HepG2 (cell line): ENCODE measurements around the gene CHRM5. TPM values are rescaled to one million over a fixed set of nuclear protein-coding genes. Genes with fewer than 3 reads are reported as not detected.
A peak's percentile ranks its signal among the peaks of the same experiment; 100 is the strongest.

Experiments
- ATAC-seq: fragments of 200-7000 bp; cut with Tn5 transposase; 3 replicates; pipeline ENCODE4 v1.9.1; 2020; ENCODE audit warnings: mild to moderate bottlenecking, moderate library complexity
- BruUV-seq: library from RNA; stranded (reverse); fragments of 400-500 nt; replicated peaks from 2 replicates; lab custom pipeline; 2021; lab: Mats Ljungman, UMichigan
- CTCF ChIA-PET: fragments of 300-600 bp; formaldehyde crosslinking; extraction: SDS; loops from one replicate; lab custom pipeline; 2021; ENCODE audit warnings: low total read pairs, inconsistent platforms, low intra/inter-chr PET ratio; lab: Yijun Ruan, JAX
- POLR2A ChIA-PET: fragments of 350-600 bp; sonication (Branson Sonifier 250); formaldehyde crosslinking; loops from one replicate; lab custom pipeline; 2020; ENCODE audit warnings: antibody characterized with exemption, inconsistent platforms; lab: Yijun Ruan, JAX
- DNase-seq: peaks from one replicate; pipeline ENCODE4 v3.0.0-alpha.2; 2015; ENCODE audit warnings: low spot score
- FAIRE-seq: peaks from 3 replicates; lab custom pipeline; 2011; peaks lifted over from hg19 to GRCh38; lab: Jason Lieb, UNC
- H2AFZ ChIP-seq: one replicate; pipeline ENCODE4 v1.6.1; 2011; ENCODE audit warnings: low read length, inconsistent platforms
- H3K27ac ChIP-seq: fragments of 300-600 bp; 3 replicates; pipeline ENCODE4 v1.8.0; 2011; ENCODE audit warnings: mixed run types, mild to moderate bottlenecking, mixed read lengths, low read length, inconsistent platforms; ENCODE audit not compliant: insufficient read depth; ENCODE audit errors: extremely low read length
- H3K27me3 ChIP-seq, 2 experiments: fragments of 200-600 bp in 1 of 2; 2 replicates in 1 of 2; 3 replicates in 1 of 2; pipeline versions ENCODE4 v1.6.0 to v1.8.0; 2011; ENCODE audit warnings: low read length in 2 of 2, mild to moderate bottlenecking in 2 of 2, moderate library complexity in 2 of 2, inconsistent platforms in 1 of 2; ENCODE audit not compliant: insufficient read depth in 2 of 2, control insufficient read depth in 1 of 2
- H3K36me3 ChIP-seq, 2 experiments: fragments of 200-600 bp in 1 of 2; replicated peaks in 1 of 2; 2 replicates in 1 of 2; 3 replicates in 1 of 2; pipeline versions ENCODE4 v1.5.1 to v1.8.0; 2011; ENCODE audit warnings: low read length in 2 of 2, inconsistent platforms in 1 of 2; ENCODE audit not compliant: insufficient read depth in 2 of 2, control insufficient read depth in 1 of 2
- H3K4me1 ChIP-seq: 2 replicates; pipeline ENCODE4 v1.5.1; 2012; ENCODE audit warnings: low read length, inconsistent platforms; ENCODE audit not compliant: insufficient read depth
- H3K4me2 ChIP-seq: 2 replicates; pipeline ENCODE4 v1.6.0; 2011; ENCODE audit warnings: low read depth, low read length, inconsistent platforms
- H3K4me3 ChIP-seq, 3 experiments: fragments of 200-600 bp in 1 of 3; sonication (generic), shearing (Covaris generic) in 1 of 3; replicated peaks in 1 of 3; 2 replicates each; pipeline ENCODE4 v1.5.1; 2011 to 2016; ENCODE audit warnings: low read length in 3 of 3, inconsistent platforms in 2 of 3, low read depth in 2 of 3, mild to moderate bottlenecking in 2 of 3, control low read depth in 1 of 3, mixed read lengths in 1 of 3; ENCODE audit not compliant: insufficient read depth in 1 of 3
- H3K79me2 ChIP-seq: one replicate; pipeline ENCODE4 v1.6.1; 2011; ENCODE audit warnings: low read length, inconsistent platforms; ENCODE audit not compliant: insufficient read depth
- H3K9ac ChIP-seq: 2 replicates; pipeline ENCODE4 v1.6.0; 2011; ENCODE audit warnings: mild to moderate bottlenecking, low read depth, low read length, inconsistent platforms; ENCODE audit not compliant: insufficient read depth
- H3K9me3 ChIP-seq: 2 replicates; pipeline ENCODE4 v1.5.1; 2012; ENCODE audit warnings: mild to moderate bottlenecking, low read length
- H4K20me1 ChIP-seq: 2 replicates; pipeline ENCODE4 v1.6.0; 2011; ENCODE audit warnings: inconsistent platforms, mild to moderate bottlenecking, low read length, moderate library complexity; ENCODE audit not compliant: insufficient read depth
- HIC2 ChIP-seq: sonication (generic); formaldehyde crosslinking; IDR thresholded peaks from 2 replicates; pipeline ENCODE4 v1.9.0; 2022; ENCODE audit warnings: low read depth, missing genetic modification reagents
- NFIB ChIP-seq: sonication (generic); formaldehyde crosslinking; IDR thresholded peaks from 2 replicates; pipeline ENCODE4 v1.9.0; 2021; ENCODE audit warnings: missing genetic modification reagents, mild to moderate bottlenecking, borderline replicate concordance
- PRPF4 ChIP-seq: fragments of 200-400 bp; formaldehyde crosslinking; IDR thresholded peaks from 2 replicates; pipeline ENCODE4 v1.6.1; 2016; ENCODE audit warnings: low read length, low read depth; ENCODE audit not compliant: poor library complexity, severe bottlenecking
- ZNF703 ChIP-seq: sonication (generic); formaldehyde crosslinking; IDR thresholded peaks from 2 replicates; pipeline ENCODE4 v1.5.1; 2020; ENCODE audit warnings: missing genetic modification reagents, mild to moderate bottlenecking, moderate library complexity, borderline replicate concordance
- WGBS: methylation state at CpG from one replicate; pipeline ENCODE4 v1.1.6; 2017; ENCODE audit warnings: low lambda C conversion rate; 5-methylcytosine and 5-hydroxymethylcytosine counted together
- in situ Hi-C: cut with HindIII; loops from 2 replicates; pipeline ENCODE4 v1.10.0; 2017; ENCODE audit warnings: low pct_unique_long_range_greater_than_20kb; ENCODE audit not compliant: extremely low pct_ligation_motif_present
- intact Hi-C: fragments of 100-400 bp; cut with micrococcal nuclease; formaldehyde crosslinking; loops from one replicate; pipeline ENCODE4 v1.10.0; 2022; ENCODE audit not compliant: unreplicated experiment
- polyA plus RNA-seq, 8 experiments: library from polyadenylated mRNA; depleted of rRNA in 3 of 8; stranded (reverse) in 7 of 8; unstranded in 1 of 8; fragments of >200 nt; fragmentation: Illumina TruSeq in 4 of 8; extraction: Trizol in 4 of 8; gene quantifications; 2 replicates each; pipeline versions ENCODE4 v1.2.1 to v1.2.3, GENCODE V29; 2011 to 2016; ENCODE audit warnings: low read depth in 4 of 8, missing spikeins in 1 of 8, mixed read lengths in 1 of 8; ENCODE audit not compliant: insufficient read depth in 1 of 8
- total RNA-seq, 5 experiments: library from RNA; depleted of rRNA; stranded (reverse); fragments of >200 nt; fragmentation: Illumina TruSeq; extraction: Trizol; gene quantifications; 2 replicates each; pipeline ENCODE4 v1.2.3, GENCODE V29; 2016; ENCODE audit warnings: low read depth in 1 of 5
- TF ChIP-seq, protein P1 (sequence below): fragments of 450-650 bp; IDR thresholded peaks from 2 replicates; pipeline ENCODE4 v1.6.1; 2016

CHRM5 gene
- total and polyA plus RNA-seq, 2 of the 13 experiments (the other 11 are each of a cell fraction or from before 2014, with no cell fraction given), result not detected

- Histone ChIP-seq H3K4me3 (no peak overlapping the region), H3K9me3 (no peaks in the 10 kb centered on the region), H3K4me1 (peaks cover 8% of the 10 kb centered on the region; the same call in 1 of the 2 replicates), H4K20me1 (no peaks in the 10 kb centered on the region), H3K27me3 (no peaks in the 10 kb centered on the region), H2AFZ (no peak overlapping the region), H3K36me3 (no peaks in the 10 kb centered on the region), H3K27ac (no peak overlapping the region), H3K79me2 (no peaks in the 10 kb centered on the region), H3K4me2 (no peak overlapping the region), H3K9ac (no peak overlapping the region)
- 2% methylated on average over 3 of the region's 3 CpGs for WGBS
- ATAC-seq, result no peak
- CTCF ChIA-PET, result no interaction called here
- no TSS peak for BruUV-seq
- DNase-seq, result no peak
- intact Hi-C loops, result loop anchor here (5.0 kb wide), 1 partner anchor 57 kb away; no protein-coding TSS in a partner anchor
- TF ChIP-seq NFIB (CRISPR knock-in tag) (no peak), HIC2 (no peak), PRPF4 (no peak), ZNF703 (CRISPR knock-in tag) (no peak)
- TF ChIP-seq, protein P1, sequence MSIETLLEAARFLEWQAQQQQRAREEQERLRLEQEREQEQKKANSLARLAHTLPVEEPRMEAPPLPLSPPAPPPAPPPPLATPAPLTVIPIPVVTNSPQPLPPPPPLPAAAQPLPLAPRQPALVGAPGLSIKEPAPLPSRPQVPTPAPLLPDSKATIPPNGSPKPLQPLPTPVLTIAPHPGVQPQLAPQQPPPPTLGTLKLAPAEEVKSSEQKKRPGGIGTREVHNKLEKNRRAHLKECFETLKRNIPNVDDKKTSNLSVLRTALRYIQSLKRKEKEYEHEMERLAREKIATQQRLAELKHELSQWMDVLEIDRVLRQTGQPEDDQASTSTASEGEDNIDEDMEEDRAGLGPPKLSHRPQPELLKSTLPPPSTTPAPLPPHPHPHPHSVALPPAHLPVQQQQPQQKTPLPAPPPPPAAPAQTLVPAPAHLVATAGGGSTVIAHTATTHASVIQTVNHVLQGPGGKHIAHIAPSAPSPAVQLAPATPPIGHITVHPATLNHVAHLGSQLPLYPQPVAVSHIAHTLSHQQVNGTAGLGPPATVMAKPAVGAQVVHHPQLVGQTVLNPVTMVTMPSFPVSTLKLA, result 0 out of 2 replicates have a peak, but pooled peaks have one; percentile 7
- POLR2A ChIA-PET, result no interaction called here
- FAIRE-seq, result no peak
- in situ Hi-C loops, result loop anchor here (25.0 kb wide), 2 partner anchors 302 to 527 kb away; partner anchors contain the start of genes GOLGA8B and LPCAT4
Measured at GRCh38 chr15:34059946-34060345, 91.6 kb downstream of the CHRM5 start.
